GM12801 (cell line): ENCODE measurements around the gene MAMDC4.

ENCODE experiments used
- TF ChIP-seq, protein P1 (sequence below): IDR thresholded peaks from one replicate; pipeline ENCODE4 v1.5.1; 2011; ENCODE audit warnings: control low read depth; ENCODE audit not compliant: insufficient read length; ENCODE audit errors: extremely low read depth

Gene MAMDC4

DNA sequence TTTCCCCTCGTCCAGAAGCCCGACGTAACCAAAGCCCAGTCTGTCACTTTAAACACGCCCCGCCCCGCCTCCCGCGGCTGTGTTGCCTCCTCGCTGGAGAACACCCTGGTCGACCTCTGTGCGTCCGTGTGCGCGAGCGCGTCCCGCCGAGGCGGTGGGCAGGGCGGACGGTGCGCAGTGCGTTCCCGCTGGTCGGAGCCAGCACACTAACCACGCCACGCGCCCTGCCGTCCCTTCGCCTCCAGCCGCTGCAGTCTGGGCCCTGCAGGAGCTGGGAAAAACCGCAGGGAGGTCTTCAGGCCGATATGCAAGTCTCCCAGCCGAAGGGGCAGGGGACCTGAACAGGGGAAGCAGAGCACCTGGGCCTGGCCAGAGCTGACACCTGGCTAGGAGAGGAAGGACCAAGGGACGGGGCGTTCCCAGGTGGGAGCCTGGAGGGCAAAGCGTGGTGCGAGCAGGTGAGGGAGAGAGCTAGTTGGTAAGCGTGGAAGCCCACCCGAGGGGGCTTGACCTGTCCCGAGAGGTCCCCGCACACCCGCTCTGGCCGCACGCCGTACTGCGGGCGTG is 4.2 kb upstream of the MAMDC4 start:
- TF ChIP-seq, protein P1, sequence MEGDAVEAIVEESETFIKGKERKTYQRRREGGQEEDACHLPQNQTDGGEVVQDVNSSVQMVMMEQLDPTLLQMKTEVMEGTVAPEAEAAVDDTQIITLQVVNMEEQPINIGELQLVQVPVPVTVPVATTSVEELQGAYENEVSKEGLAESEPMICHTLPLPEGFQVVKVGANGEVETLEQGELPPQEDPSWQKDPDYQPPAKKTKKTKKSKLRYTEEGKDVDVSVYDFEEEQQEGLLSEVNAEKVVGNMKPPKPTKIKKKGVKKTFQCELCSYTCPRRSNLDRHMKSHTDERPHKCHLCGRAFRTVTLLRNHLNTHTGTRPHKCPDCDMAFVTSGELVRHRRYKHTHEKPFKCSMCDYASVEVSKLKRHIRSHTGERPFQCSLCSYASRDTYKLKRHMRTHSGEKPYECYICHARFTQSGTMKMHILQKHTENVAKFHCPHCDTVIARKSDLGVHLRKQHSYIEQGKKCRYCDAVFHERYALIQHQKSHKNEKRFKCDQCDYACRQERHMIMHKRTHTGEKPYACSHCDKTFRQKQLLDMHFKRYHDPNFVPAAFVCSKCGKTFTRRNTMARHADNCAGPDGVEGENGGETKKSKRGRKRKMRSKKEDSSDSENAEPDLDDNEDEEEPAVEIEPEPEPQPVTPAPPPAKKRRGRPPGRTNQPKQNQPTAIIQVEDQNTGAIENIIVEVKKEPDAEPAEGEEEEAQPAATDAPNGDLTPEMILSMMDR: no peak

DNA sequence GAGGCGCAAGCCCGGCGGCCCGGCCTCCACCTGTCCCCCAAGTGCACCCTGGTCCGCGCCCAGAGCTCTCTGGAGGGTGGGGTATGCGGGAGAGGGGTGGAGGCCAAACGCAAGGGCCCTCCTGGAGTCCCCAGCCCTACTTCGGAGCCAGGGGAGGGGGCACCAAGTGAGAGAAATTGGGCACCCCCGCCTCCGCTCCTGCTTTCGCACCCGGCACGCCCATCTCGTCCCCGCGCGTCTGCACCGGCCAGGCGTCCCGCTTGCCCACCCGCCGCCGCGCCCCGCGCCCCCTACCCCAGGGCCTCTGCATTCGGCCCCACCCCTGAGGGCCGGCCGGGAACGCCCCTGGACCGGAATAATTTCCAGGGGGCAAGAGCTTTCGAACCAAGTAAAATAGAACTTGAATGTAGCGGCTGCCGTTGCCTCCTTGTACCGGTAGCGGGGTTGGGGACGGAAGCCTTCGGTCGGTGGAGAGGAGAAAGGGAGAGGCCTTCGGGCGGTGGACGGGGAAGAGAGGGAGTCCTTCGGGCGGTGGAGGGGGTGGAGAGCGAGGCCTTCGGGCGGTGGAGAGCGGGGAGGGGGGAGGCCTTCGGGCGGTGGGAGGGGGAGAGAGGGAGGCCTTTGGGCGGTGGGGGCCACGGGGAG is 3.6 kb upstream of the MAMDC4 start:
- TF ChIP-seq, protein P1: no peak

DNA sequence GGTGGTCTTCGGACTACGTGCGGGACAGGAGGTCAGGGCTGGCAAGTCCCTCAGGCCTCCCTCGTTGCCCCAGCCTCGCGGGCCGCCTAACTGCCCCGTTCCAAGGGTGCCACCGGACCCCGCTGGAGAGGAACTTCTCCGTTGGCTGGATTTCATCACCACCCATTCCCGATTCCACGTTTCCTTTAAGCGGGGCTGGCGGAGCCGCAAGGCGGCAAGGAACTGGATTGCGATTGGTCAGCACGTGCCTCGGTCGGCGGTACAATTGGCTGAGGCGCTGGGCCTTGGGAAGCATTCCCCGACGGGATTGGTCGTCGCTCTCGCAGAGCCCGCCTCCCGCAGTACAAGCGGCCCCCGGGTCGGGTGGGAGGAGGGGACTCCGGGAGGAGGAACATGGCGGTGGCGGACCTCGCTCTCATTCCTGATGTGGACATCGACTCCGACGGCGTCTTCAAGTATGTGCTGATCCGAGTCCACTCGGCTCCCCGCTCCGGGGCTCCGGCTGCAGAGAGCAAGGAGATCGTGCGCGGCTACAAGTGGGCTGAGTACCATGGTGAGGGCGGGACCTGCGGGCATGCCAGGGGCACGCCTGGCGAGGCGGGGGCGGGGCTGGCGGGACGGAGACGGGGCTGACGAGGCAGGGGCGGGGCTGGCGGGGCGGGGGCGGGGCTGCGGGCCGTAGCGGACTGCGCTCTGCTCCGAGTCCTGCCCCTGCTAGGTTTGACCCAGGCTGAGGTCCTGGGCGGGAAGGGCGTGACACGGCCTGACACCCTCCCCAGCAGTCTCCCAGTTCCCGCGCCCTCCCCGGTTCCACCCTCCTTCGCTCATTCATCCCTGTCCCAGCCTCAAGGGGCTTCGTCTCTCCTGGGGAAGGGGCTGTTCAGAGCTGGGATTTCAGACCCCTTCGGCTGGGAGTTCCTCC is 2.8 kb upstream of the MAMDC4 start, which contains the start of gene PHPT1:
PHPT1 (plus strand) TSS at position 372 of the 922 bp plus-strand sequence; CDS start at position 394, 22 bp downstream.
- TF ChIP-seq, protein P1: no peak

DNA sequence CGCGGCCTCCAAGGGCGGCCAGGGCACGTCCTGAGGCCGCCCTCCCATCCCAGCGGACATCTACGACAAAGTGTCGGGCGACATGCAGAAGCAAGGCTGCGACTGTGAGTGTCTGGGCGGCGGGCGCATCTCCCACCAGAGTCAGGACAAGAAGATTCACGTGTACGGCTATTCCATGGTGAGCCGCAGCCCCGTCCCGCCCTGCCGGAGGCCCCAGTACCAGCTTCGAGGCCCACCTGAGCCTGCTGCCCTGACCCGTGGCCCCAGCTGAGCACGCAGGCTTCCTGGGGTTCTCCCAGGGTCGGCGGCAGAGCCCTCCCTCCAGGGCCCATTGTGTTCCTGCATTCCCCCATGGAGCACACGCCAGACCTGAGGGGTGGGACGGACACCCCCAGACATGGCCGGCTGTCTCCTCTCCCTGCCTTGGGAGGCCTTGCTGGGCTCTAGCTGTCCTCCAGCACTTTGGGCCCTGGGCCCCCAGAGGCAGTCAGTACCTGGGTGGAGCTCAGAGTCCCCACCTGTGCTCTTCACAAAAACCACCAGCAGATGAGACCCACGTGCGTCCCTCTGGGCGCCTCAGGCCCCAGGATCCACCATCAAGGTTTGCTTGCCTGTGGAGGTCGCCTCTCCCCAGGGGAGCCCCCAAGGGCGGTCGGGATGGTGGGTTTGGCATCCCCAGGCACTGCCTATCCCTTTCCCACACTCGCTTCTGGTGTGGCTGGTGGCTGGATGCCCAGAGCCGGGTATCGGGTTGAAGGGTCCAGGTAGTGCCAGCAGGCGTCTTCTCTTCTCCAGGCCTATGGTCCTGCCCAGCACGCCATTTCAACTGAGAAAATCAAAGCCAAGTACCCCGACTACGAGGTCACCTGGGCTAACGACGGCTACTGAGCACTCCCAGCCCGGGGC is 1.9 kb upstream of the MAMDC4 start:
- TF ChIP-seq, protein P1: no peak

DNA sequence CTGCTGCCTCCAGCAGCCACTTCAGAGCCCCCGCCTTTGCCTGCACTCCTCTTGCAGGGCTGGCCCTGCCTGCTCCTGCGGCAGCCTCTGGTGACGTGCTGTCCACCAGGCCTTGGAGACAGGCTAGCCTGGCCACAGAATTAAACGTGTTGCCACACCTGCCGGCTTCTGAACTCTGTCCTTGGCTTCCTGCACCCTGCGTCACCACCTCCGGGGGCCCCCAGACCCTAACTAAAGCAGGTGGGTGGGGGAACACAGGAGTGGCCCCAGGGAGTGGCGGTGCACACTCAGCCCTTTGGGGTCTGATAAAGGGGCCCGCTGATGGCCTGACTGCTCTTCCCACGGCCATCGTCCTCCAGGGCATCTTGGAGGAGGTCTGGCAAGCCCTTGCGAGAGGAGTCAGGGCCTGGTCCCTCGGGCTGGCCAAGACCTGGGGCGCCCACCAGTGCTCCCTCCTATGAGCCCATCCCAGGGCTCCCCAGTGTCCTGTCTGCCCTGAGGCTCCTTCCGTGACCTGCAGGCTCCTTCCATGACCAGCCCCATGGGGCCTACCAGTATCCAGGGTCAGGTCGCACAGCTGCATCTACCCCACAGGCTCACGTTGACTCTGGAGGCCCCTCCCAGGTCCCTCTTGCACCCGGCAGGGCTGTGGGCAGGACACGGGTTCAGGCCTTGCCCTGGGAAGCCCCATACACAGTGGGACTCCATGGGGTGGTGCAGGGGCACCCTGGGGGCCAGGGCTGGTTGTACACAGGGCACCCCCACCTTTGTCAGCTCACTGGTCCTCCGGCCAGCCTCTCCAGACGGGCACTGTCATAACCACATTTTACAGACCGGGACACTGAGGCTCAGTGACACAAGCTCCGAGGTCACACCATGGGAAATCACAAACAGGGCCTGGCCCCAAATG is 1.0 kb upstream of the MAMDC4 start:
- TF ChIP-seq, protein P1: no peak

DNA sequence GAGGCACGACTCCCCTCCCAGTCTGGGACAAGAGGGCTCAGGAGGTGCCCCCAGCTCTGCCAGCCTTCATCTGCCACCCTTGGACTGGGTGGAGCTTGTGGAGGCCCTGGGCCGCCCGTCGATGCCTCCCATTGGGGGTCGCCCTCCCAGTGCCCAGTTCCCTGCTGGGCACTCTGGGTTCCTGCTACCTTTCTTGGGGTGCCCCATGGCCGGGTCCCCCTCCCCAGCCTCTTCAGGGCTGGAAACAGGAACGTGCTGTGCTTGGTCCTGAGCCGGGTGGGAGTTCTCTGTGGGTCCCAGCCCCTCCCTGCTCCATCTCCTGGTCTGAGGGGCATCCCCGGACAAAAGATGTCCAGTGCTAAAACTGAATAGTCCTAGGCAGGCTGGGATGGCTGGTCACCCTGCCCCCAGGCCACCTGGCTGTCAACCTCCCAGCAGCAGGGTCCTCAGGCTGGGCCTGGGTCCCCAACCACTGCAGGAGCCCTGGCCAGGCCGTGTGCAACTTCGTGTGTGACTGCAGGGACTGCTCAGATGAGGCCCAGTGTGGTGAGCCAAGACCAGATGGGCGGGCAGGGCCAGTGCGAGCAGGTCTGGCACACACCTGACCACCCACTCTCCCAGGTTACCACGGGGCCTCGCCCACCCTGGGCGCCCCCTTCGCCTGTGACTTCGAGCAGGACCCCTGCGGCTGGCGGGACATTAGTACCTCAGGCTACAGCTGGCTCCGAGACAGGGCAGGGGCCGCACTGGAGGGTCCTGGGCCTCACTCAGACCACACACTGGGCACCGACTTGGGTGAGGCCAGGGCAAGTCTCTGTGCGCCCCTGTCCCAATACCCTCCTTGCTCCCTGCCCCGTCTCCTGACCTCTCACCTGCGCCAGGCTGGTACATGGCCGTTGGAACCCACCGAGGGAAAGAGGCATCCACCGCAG is 784 bp downstream of the MAMDC4 start:
- TF ChIP-seq, protein P1: no peak
